Measurements from ENCODE around the gene TNPO2.

DNA sequence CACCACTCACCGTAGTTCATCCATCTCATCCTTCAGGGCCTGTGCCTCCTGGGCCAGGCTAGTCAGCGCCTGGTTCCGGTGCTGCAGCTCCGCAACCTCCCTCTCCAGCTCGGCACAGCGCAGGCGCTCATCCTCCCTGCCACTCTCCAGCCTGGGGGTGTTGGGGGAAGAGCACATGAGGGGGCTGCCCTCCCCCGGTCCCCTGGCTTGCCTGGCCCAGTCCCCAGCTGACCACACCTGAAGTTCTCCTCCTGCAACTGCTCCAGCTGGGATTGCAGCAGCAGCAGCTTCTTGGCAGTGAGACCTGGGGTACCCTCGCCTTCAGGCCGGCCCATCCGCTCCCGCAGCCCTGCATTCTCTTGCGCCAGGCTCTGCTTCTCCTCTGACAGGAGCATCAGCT lies 47.2 kb upstream of the TNPO2 start:
- TF ChIP-seq POLR2AphosphoS5 (IDR thresholded peaks at IDR 0.05; ENCODE audit: low read depth, low read length) (no peak), PHF8 (CRISPR knock-in tag; IDR thresholded peaks at IDR 0.05) (no peak), SP1 (IDR thresholded peaks at IDR 0.05) (no peak), SP1 (CRISPR knock-in tag; IDR thresholded peaks at IDR 0.05) (no peak), EZH2 (conservative IDR thresholded peaks at IDR 0.05; ENCODE audit: low read depth, low read length) (no peak)
- TF ChIP-seq, protein P1, sequence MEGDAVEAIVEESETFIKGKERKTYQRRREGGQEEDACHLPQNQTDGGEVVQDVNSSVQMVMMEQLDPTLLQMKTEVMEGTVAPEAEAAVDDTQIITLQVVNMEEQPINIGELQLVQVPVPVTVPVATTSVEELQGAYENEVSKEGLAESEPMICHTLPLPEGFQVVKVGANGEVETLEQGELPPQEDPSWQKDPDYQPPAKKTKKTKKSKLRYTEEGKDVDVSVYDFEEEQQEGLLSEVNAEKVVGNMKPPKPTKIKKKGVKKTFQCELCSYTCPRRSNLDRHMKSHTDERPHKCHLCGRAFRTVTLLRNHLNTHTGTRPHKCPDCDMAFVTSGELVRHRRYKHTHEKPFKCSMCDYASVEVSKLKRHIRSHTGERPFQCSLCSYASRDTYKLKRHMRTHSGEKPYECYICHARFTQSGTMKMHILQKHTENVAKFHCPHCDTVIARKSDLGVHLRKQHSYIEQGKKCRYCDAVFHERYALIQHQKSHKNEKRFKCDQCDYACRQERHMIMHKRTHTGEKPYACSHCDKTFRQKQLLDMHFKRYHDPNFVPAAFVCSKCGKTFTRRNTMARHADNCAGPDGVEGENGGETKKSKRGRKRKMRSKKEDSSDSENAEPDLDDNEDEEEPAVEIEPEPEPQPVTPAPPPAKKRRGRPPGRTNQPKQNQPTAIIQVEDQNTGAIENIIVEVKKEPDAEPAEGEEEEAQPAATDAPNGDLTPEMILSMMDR (CRISPR knock-in tag; IDR thresholded peaks at IDR 0.05) = no peak
